ENCODE results near the gene ACOT9. TPM values are rescaled to one million over a fixed set of nuclear protein-coding genes. Genes with fewer than 3 reads are reported as not detected.
A peak's percentile ranks its signal among the peaks of the same experiment; 100 is the strongest.
"Not testable (repeated sequence)": the region's sequence is repeated elsewhere in the genome, so short reads cannot be mapped to it uniquely, and the experiment has no call there.

ACOT9 gene
- total RNA-seq, 6 experiments from 2014 or later, result 8.9 to 20.2 (median 14.6) TPM

- ATAC-seq (peak in 3 of 4 donors; percentile 27 to 52 (median 32)), DNase-seq (no peak)
- peaks cover 0 to 15% (median 0%) of the 10 kb centered on the region in 4 donors for H3K36me3 ChIP-seq
- H3K9me3 ChIP-seq, result no peaks in the 10 kb centered on the region
- no peaks in the 10 kb centered on the region for H3K27me3 ChIP-seq
- H3K4me1 ChIP-seq, result no peaks in the 10 kb centered on the region
- WGBS (ENCODE audit: insufficient coverage, low coverage, low lambda C conversion rate, missing lambda C conversion rate), result 56% methylated on average over 14 of the region's 16 CpGs
- intact Hi-C loops (cut with DNase I), result loop anchor here in 1 of 2 donors (10.0 kb wide), 1 partner anchor 205 kb away; the partner anchor contains the start of genes APOO and CXorf58
- TF ChIP-seq POLR2A (IDR thresholded peaks at IDR 0.05) (no peak), CTCF (IDR thresholded peaks at IDR 0.05) (no peak)
- no peak overlapping the region for H3K4me3 ChIP-seq
- no peak overlapping the region for H3K27ac ChIP-seq
Measured at GRCh38 chrX:23699636-23700194, 43.4 kb downstream of the ACOT9 start.

- intact Hi-C loops (cut with DNase I), result loop anchor here in 1 of 2 donors (10.0 kb wide), 1 partner anchor 210 kb away; the partner anchor contains the start of genes APOO and CXorf58
Measured at GRCh38 chrX:23694606-23695005, 48.5 kb downstream of the ACOT9 start.

GRCh38 chrX:23692166-23692565, 50.9 kb downstream of the ACOT9 start:
- Histone ChIP-seq H3K4me1 (no peaks in the 10 kb centered on the region), H3K9me3 (no peaks in the 10 kb centered on the region), H3K27me3 (no peaks in the 10 kb centered on the region), H3K27ac (no peak overlapping the region), H3K4me3 (no peak overlapping the region), H3K36me3 (no peaks in the 10 kb centered on the region)
- intact Hi-C loops (cut with DNase I), result loop anchor here in 1 of 2 donors (10.0 kb wide), 1 partner anchor 213 kb away; the partner anchor contains the start of genes APOO and CXorf58
- 72% methylated on average over 7 of the region's 8 CpGs for WGBS (ENCODE audit: insufficient coverage, low coverage, low lambda C conversion rate, missing lambda C conversion rate)
- no peak for ATAC-seq
- no peak for TF ChIP-seq POLR2A (IDR thresholded peaks at IDR 0.05)
- TF ChIP-seq CTCF (IDR thresholded peaks at IDR 0.05), result no peak
- no peak for DNase-seq

More at GRCh38 chrX:23694606-23695005, 48.5 kb downstream of the ACOT9 start:
- DNase-seq (peak; percentile 56 to 60 (median 58)), ATAC-seq (peak; percentile 79 to 91 (median 88))
- H3K36me3 ChIP-seq, result no peaks in the 10 kb centered on the region
- TF ChIP-seq POLR2A (IDR thresholded peaks at IDR 0.05) (no peak), CTCF (IDR thresholded peaks at IDR 0.05) (peak; percentile 33 to 59 (median 52))
- WGBS (ENCODE audit: insufficient coverage, low coverage, low lambda C conversion rate, missing lambda C conversion rate), result 1% methylated on average over 8 of the region's 8 CpGs
- no peaks in the 10 kb centered on the region for H3K4me1 ChIP-seq
- H3K27me3 ChIP-seq, result no peaks in the 10 kb centered on the region
- no peaks in the 10 kb centered on the region for H3K9me3 ChIP-seq
- H3K4me3 ChIP-seq, result no peak overlapping the region
- no peak overlapping the region for H3K27ac ChIP-seq

- H3K27me3 ChIP-seq; intact Hi-C loops (cut with DNase I); H3K9me3 ChIP-seq; H3K4me3 ChIP-seq; H3K4me1 ChIP-seq; H3K27ac ChIP-seq; DNase-seq; ATAC-seq: not testable (repeated sequence)
- H3K36me3 ChIP-seq, result peaks cover 0 to 39% (median 7%) of the 10 kb centered on the region in 4 donors
- WGBS (ENCODE audit: insufficient coverage, low coverage, low lambda C conversion rate, missing lambda C conversion rate), result 79% methylated on average over 3 of the region's 3 CpGs
Measured at GRCh38 chrX:23676486-23676885, 66.6 kb downstream of the ACOT9 start.

- H3K36me3 ChIP-seq, result peaks cover 0 to 32% (median 7%) of the 10 kb centered on the region in 4 donors
- TF ChIP-seq POLR2A (IDR thresholded peaks at IDR 0.05), result no peak
- TF ChIP-seq CTCF (IDR thresholded peaks at IDR 0.05), result no peak
- WGBS (ENCODE audit: insufficient coverage, low coverage, low lambda C conversion rate, missing lambda C conversion rate), result 60% methylated on average over 3 of the region's 3 CpGs
- intact Hi-C loops (cut with DNase I), result no loop called here
- ATAC-seq (peak in 1 of 4 donors; percentile 37), DNase-seq (no peak)
- no peaks in the 10 kb centered on the region for H3K9me3 ChIP-seq
- no peak overlapping the region for H3K27ac ChIP-seq
- H3K4me1 ChIP-seq, result no peaks in the 10 kb centered on the region
- no peak overlapping the region for H3K4me3 ChIP-seq
- H3K27me3 ChIP-seq, result no peaks in the 10 kb centered on the region
Measured at GRCh38 chrX:23673108-23673507, 70.0 kb downstream of the ACOT9 start.
